Measurements from ENCODE around the gene RIMKLA. TPM values are rescaled to one million over a fixed set of nuclear protein-coding genes. Genes with fewer than 3 reads are reported as not detected.

RIMKLA gene
- total RNA-seq, 1 experiment from 2014 or later = 8.3 TPM

GRCh38 chr1:42462828-42463763, 82.5 kb downstream of the RIMKLA start, which contains the start of gene CCDC30:
Gene CCDC30 (plus strand): TSS chr1:42463286. CDS start chr1:42480552, 17,266 bp downstream.
- ChIA-PET CTCF (interaction anchor here (0.7 to 1.7 kb wide), 6 partner anchors 16 to 303 kb away, joined by 3 to 10 read pairs (median 3); partner anchors contain the start of gene PPIH), POLR2A (no interaction called here)
- peak; percentile 99 for ATAC-seq
- peak; percentile 92 for TF ChIP-seq FOXK1 (CRISPR knock-in tag; IDR thresholded peaks at IDR 0.05)
- TF ChIP-seq, protein P1, sequence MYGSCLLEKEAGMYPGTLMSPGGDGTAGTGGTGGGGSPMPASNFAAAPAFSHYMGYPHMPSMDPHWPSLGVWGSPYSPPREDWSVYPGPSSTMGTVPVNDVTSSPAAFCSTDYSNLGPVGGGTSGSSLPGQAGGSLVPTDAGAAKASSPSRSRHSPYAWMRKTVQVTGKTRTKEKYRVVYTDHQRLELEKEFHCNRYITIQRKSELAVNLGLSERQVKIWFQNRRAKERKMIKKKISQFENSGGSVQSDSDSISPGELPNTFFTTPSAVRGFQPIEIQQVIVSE (CRISPR knock-in tag; IDR thresholded peaks at IDR 0.05; ENCODE audit: borderline replicate concordance) = no peak
- no peak for TF ChIP-seq NFATC4 (CRISPR knock-in tag; IDR thresholded peaks at IDR 0.05)
- TF ChIP-seq ATF1 (CRISPR knock-in tag; IDR thresholded peaks at IDR 0.05) = no peak
- TF ChIP-seq AR (CRISPR knock-in tag; IDR thresholded peaks at IDR 0.05) = no peak
- TF ChIP-seq SP1 (CRISPR knock-in tag; conservative IDR thresholded peaks at IDR 0.05) = peak; percentile 94
- TF ChIP-seq GABPB1 (CRISPR knock-in tag; IDR thresholded peaks at IDR 0.05) = no peak
- TF ChIP-seq, protein P2, sequence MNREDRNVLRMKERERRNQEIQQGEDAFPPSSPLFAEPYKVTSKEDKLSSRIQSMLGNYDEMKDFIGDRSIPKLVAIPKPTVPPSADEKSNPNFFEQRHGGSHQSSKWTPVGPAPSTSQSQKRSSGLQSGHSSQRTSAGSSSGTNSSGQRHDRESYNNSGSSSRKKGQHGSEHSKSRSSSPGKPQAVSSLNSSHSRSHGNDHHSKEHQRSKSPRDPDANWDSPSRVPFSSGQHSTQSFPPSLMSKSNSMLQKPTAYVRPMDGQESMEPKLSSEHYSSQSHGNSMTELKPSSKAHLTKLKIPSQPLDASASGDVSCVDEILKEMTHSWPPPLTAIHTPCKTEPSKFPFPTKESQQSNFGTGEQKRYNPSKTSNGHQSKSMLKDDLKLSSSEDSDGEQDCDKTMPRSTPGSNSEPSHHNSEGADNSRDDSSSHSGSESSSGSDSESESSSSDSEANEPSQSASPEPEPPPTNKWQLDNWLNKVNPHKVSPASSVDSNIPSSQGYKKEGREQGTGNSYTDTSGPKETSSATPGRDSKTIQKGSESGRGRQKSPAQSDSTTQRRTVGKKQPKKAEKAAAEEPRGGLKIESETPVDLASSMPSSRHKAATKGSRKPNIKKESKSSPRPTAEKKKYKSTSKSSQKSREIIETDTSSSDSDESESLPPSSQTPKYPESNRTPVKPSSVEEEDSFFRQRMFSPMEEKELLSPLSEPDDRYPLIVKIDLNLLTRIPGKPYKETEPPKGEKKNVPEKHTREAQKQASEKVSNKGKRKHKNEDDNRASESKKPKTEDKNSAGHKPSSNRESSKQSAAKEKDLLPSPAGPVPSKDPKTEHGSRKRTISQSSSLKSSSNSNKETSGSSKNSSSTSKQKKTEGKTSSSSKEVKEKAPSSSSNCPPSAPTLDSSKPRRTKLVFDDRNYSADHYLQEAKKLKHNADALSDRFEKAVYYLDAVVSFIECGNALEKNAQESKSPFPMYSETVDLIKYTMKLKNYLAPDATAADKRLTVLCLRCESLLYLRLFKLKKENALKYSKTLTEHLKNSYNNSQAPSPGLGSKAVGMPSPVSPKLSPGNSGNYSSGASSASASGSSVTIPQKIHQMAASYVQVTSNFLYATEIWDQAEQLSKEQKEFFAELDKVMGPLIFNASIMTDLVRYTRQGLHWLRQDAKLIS (CRISPR knock-in tag; IDR thresholded peaks at IDR 0.05; ENCODE audit: borderline replicate concordance) = no peak
- no peak for TF ChIP-seq ELF4 (CRISPR knock-in tag; IDR thresholded peaks at IDR 0.05; ENCODE audit: low read depth)
- no peak for TF ChIP-seq SMAD4 (CRISPR knock-in tag; IDR thresholded peaks at IDR 0.05)
- TF ChIP-seq GTF2I (CRISPR knock-in tag; conservative IDR thresholded peaks at IDR 0.05) = no peak
- TF ChIP-seq MLX (CRISPR knock-in tag; IDR thresholded peaks at IDR 0.05) = no peak
- TF ChIP-seq EMX1 (CRISPR knock-in tag; IDR thresholded peaks at IDR 0.05) = no peak
- TF ChIP-seq TCF7 (CRISPR knock-in tag; IDR thresholded peaks at IDR 0.05; ENCODE audit: low read depth) = no peak
- 0 out of 2 replicates have a peak, but pooled peaks have one; percentile 30 for TF ChIP-seq USF1 (CRISPR knock-in tag; IDR thresholded peaks at IDR 0.05)
- no peak for TF ChIP-seq ZNF512 (CRISPR knock-in tag; IDR thresholded peaks at IDR 0.05; ENCODE audit: borderline replicate concordance)
- no peak for TF ChIP-seq MXD4 (CRISPR knock-in tag; IDR thresholded peaks at IDR 0.05; ENCODE audit: borderline replicate concordance)
- no peak for TF ChIP-seq TEAD4 (CRISPR knock-in tag; IDR thresholded peaks at IDR 0.05)
- no peak for TF ChIP-seq ZNF232 (CRISPR knock-in tag; IDR thresholded peaks at IDR 0.05)
- no peak for TF ChIP-seq OVOL2 (CRISPR knock-in tag; IDR thresholded peaks at IDR 0.05; ENCODE audit: borderline replicate concordance)
- TF ChIP-seq FOXP1 (CRISPR knock-in tag; IDR thresholded peaks at IDR 0.05; ENCODE audit: borderline replicate concordance) = 0 out of 2 replicates have a peak, but pooled peaks have one; percentile 38
- TF ChIP-seq ZNF671 (CRISPR knock-in tag; IDR thresholded peaks at IDR 0.05) = no peak
- no peak for TF ChIP-seq ZNF121 (CRISPR knock-in tag; IDR thresholded peaks at IDR 0.05)
- TF ChIP-seq, protein P3, sequence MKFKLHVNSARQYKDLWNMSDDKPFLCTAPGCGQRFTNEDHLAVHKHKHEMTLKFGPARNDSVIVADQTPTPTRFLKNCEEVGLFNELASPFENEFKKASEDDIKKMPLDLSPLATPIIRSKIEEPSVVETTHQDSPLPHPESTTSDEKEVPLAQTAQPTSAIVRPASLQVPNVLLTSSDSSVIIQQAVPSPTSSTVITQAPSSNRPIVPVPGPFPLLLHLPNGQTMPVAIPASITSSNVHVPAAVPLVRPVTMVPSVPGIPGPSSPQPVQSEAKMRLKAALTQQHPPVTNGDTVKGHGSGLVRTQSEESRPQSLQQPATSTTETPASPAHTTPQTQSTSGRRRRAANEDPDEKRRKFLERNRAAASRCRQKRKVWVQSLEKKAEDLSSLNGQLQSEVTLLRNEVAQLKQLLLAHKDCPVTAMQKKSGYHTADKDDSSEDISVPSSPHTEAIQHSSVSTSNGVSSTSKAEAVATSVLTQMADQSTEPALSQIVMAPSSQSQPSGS (CRISPR knock-in tag; IDR thresholded peaks at IDR 0.05; ENCODE audit: borderline replicate concordance, low read depth) = no peak

More at GRCh38 chr1:42462828-42463763, 82.5 kb downstream of the RIMKLA start, which contains the start of gene CCDC30:
- Mint-ChIP-seq H3K27me3 (ENCODE audit: low read depth) (peaks cover 19% of the 10 kb centered on the region), H3K4me1 (peaks cover 16% of the 10 kb centered on the region), H3K9me3 (no peaks in the 10 kb centered on the region), H3K27ac (peak within 1 kb of the TSS; percentile 76), H3K36me3 (peaks cover 22% of the 10 kb centered on the region), H3K4me3 (peak within 1 kb of the TSS; percentile 84)
- peak; percentile 97 for DNase-seq (ENCODE audit: low spot score)

All from WTC11 (cell line).